Parathyroid adenoma (tissue), 2 donors: ENCODE results near the gene LRRC66.

ENCODE experiments used
- H2AFZ ChIP-seq: fragments of 300-600 bp; sonication (generic); one replicate; pipeline ENCODE4 v1.7.0; 2017; ENCODE audit warnings: antibody characterized with exemption, mild to moderate bottlenecking
- H3K27ac ChIP-seq: fragments of 300-600 bp; sonication (generic); one replicate; pipeline ENCODE4 v1.7.0; 2017
- H3K27me3 ChIP-seq: fragments of 300-600 bp; sonication (generic); one replicate; pipeline ENCODE4 v1.7.0; 2017; ENCODE audit warnings: low read length; ENCODE audit not compliant: control insufficient read depth, insufficient read depth
- H3K36me3 ChIP-seq: fragments of 300-600 bp; sonication (generic); one replicate; pipeline ENCODE4 v1.7.0; 2017; ENCODE audit warnings: low read length; ENCODE audit not compliant: control insufficient read depth, insufficient read depth
- H3K4me1 ChIP-seq: fragments of 300-600 bp; sonication (generic); one replicate; pipeline ENCODE4 v1.7.0; 2017; ENCODE audit warnings: control low read depth
- H3K4me2 ChIP-seq: fragments of 300-600 bp; sonication (generic); one replicate; pipeline ENCODE4 v1.7.0; 2017; ENCODE audit warnings: low read length
- H3K4me3 ChIP-seq: fragments of 300-600 bp; sonication (generic); one replicate; pipeline ENCODE4 v1.7.0; 2017; ENCODE audit warnings: low read depth, low read length
- H3K79me2 ChIP-seq: fragments of 300-600 bp; sonication (generic); one replicate; pipeline ENCODE4 v1.7.0; 2017; ENCODE audit warnings: control low read depth
- H3K9ac ChIP-seq: fragments of 300-600 bp; sonication (generic); one replicate; pipeline ENCODE4 v1.7.0; 2017; ENCODE audit warnings: mild to moderate bottlenecking
- H3K9me3 ChIP-seq: fragments of 300-600 bp; sonication (generic); one replicate; pipeline ENCODE4 v1.7.0; 2017; ENCODE audit warnings: low read length; ENCODE audit not compliant: control insufficient read depth
- TF ChIP-seq, protein P1 (sequence below): fragments of 300-600 bp; sonication (generic); IDR thresholded peaks from one replicate; pipeline ENCODE4 v1.7.0; 2017; ENCODE audit warnings: antibody characterized with exemption, mild to moderate bottlenecking
- donor health status: primary hyperparathyroidism.

The LRRC66 gene, protein sequence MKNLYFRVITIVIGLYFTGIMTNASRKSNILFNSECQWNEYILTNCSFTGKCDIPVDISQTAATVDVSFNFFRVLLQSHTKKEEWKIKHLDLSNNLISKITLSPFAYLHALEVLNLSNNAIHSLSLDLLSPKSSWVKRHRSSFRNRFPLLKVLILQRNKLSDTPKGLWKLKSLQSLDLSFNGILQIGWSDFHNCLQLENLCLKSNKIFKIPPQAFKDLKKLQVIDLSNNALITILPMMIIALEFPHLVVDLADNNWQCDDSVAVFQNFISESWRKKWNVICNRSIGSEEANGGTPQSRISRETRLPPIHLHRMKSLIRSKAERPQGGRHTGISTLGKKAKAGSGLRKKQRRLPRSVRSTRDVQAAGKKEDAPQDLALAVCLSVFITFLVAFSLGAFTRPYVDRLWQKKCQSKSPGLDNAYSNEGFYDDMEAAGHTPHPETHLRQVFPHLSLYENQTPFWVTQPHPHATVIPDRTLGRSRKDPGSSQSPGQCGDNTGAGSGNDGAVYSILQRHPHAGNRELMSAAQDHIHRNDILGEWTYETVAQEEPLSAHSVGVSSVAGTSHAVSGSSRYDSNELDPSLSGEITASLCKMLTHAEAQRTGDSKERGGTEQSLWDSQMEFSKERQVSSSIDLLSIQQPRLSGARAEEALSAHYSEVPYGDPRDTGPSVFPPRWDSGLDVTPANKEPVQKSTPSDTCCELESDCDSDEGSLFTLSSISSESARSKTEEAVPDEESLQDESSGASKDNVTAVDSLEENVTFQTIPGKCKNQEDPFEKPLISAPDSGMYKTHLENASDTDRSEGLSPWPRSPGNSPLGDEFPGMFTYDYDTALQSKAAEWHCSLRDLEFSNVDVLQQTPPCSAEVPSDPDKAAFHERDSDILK

DNA sequence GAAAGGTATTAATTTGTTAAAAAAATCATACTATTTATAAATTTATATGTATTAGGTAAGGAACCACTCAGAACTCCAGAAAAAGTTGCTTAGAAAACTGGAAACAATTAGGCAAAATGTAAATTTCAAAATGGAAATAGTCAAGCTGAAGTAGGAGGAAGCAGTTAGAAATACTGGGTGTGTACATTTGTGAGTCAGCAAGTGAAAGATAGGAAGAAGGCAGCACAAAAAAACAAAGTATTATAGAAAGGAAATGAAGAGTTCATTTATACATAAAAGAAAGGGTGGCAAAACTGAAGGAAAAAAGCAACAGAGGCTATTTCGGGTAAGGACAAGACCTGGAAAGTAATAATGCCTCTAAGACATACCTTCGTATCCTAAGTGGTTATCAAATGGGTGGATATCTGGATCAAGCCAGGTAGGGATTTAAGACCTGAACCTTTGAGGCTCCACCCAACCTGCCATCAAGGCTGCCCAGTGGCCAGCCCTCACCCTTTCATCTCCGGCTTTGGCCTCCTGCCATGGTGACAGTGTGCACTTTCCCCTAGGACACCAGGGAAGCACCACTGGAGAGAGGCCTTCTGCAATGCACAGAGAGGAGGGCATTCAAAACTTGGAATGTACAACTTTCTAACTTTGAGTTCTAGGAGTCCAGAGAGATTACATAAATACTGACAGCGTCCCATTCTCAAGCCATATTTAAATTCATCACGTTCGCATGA is at the start of gene LRRC66:
Gene LRRC66, minus strand, starts transcription at position 428 of the 722 bp plus-strand sequence. CDS start 2,750 bp downstream, outside the sequence.
- Histone ChIP-seq H3K4me1 (no peaks in the 10 kb centered on the region), H2AFZ (no peak within 1 kb of the TSS), H3K36me3 (no peaks in the 10 kb centered on the region), H3K79me2 (no peaks in the 10 kb centered on the region), H3K4me2 (no peak within 1 kb of the TSS), H3K9ac (no peak within 1 kb of the TSS), H3K27me3 (no peaks in the 10 kb centered on the region), H3K9me3 (no peaks in the 10 kb centered on the region), H3K4me3 (no peak within 1 kb of the TSS), H3K27ac (no peak within 1 kb of the TSS)
- TF ChIP-seq, protein P1, sequence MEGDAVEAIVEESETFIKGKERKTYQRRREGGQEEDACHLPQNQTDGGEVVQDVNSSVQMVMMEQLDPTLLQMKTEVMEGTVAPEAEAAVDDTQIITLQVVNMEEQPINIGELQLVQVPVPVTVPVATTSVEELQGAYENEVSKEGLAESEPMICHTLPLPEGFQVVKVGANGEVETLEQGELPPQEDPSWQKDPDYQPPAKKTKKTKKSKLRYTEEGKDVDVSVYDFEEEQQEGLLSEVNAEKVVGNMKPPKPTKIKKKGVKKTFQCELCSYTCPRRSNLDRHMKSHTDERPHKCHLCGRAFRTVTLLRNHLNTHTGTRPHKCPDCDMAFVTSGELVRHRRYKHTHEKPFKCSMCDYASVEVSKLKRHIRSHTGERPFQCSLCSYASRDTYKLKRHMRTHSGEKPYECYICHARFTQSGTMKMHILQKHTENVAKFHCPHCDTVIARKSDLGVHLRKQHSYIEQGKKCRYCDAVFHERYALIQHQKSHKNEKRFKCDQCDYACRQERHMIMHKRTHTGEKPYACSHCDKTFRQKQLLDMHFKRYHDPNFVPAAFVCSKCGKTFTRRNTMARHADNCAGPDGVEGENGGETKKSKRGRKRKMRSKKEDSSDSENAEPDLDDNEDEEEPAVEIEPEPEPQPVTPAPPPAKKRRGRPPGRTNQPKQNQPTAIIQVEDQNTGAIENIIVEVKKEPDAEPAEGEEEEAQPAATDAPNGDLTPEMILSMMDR = no peak

DNA sequence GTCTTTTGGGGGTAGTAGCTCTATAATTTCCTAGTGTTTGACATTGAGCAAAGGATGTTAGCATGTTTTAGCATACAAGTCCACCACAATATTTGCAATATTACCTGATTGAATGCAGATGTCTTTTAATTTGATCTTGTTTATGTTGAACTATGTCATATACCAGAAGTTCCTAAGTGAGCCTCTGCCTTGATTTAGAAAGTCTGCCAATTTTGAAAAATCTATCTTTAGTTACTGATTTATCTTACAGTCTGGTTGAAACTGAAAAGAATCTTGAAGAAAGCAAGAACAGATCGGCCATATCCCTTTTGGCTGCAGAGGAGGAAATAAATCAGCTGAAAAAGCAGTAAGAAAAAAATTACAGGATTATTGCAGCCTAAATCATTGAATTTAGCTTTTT is 49.4 kb upstream of the LRRC66 start:
- Histone ChIP-seq H3K27me3 (no peaks in the 10 kb centered on the region), H3K79me2 (no peaks in the 10 kb centered on the region), H3K9me3 (peaks cover 2% of the 10 kb centered on the region), H3K27ac (no peak overlapping the region), H3K4me1 (no peaks in the 10 kb centered on the region), H2AFZ (no peak overlapping the region), H3K9ac (no peak overlapping the region), H3K4me2 (no peak overlapping the region), H3K36me3 (no peaks in the 10 kb centered on the region), H3K4me3 (no peak overlapping the region)
- TF ChIP-seq, protein P1 = no peak

DNA sequence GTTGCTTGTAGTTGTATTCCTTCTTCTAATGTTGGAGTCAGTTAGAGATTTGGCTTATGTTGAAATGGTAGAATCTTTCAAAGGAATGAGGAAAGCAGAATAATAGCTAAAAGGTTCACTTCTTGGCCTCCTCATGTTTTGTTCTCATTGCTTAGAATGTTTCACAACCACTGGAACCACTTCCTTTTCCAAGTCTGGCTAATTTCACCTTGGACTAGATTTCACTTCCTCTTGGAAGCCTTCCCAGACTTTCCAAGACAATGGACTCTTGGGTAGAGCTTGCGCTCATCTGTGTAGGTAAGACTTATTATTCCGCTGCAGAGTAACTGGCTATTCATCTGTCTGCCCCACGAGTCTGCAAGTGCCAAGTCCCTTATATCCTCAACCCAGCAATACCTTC is 39.2 kb upstream of the LRRC66 start:
- no peaks in the 10 kb centered on the region for H3K9me3 ChIP-seq
- H3K79me2 ChIP-seq = no peaks in the 10 kb centered on the region
- no peaks in the 10 kb centered on the region for H3K36me3 ChIP-seq
- no peak overlapping the region for H3K4me3 ChIP-seq
- H3K27me3 ChIP-seq = no peaks in the 10 kb centered on the region
- no peak overlapping the region for H3K4me2 ChIP-seq
- no peak overlapping the region for H3K27ac ChIP-seq
- TF ChIP-seq, protein P1 = no peak
- no peak overlapping the region for H3K9ac ChIP-seq
- no peaks in the 10 kb centered on the region for H3K4me1 ChIP-seq
- no peak overlapping the region for H2AFZ ChIP-seq

DNA sequence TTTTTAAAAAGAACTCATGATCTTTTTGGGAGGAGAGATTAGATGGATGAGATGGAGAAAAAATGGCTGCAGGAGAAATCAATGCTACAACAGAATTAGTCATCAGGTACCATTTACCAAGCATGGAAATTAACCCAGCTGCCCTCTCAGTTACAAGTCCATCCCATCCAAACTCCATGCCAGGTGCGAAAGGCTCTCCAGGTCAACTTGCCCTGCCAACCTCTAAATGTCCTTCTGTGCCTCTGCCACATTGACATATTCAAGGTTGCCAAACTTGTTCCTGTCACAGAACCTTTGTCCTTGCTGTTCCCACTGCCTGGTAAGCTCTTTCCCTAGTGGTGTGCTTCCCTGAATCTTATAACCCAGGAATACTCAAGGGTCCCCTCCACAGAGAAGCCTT is 38.1 kb upstream of the LRRC66 start:
- H3K79me2 ChIP-seq = no peaks in the 10 kb centered on the region
- H3K4me1 ChIP-seq = no peaks in the 10 kb centered on the region

More for the DNA sequence above, 38.1 kb upstream of the LRRC66 start:
- TF ChIP-seq, protein P1 = no peak
- Histone ChIP-seq H3K36me3 (no peaks in the 10 kb centered on the region), H3K27me3 (no peaks in the 10 kb centered on the region), H3K9me3 (no peaks in the 10 kb centered on the region), H3K4me2 (no peak overlapping the region), H3K27ac (no peak overlapping the region), H2AFZ (no peak overlapping the region), H3K9ac (no peak overlapping the region), H3K4me3 (no peak overlapping the region)
